ENCODE data around the gene ATXN10.

Gene ATXN10

GRCh38 chr22:45823336-45823735, 151.7 kb downstream of the ATXN10 start:
- DNase-seq (ENCODE audit: low read depth in 3 of 3) = no peak

- no peak for DNase-seq (ENCODE audit: low read depth in 3 of 3)
Observed at GRCh38 chr22:45826520-45826919, 154.9 kb downstream of the ATXN10 start.

GRCh38 chr22:45828841-45829240, 157.2 kb downstream of the ATXN10 start:
- DNase-seq (ENCODE audit: low read depth in 3 of 3) = no peak

DNA sequence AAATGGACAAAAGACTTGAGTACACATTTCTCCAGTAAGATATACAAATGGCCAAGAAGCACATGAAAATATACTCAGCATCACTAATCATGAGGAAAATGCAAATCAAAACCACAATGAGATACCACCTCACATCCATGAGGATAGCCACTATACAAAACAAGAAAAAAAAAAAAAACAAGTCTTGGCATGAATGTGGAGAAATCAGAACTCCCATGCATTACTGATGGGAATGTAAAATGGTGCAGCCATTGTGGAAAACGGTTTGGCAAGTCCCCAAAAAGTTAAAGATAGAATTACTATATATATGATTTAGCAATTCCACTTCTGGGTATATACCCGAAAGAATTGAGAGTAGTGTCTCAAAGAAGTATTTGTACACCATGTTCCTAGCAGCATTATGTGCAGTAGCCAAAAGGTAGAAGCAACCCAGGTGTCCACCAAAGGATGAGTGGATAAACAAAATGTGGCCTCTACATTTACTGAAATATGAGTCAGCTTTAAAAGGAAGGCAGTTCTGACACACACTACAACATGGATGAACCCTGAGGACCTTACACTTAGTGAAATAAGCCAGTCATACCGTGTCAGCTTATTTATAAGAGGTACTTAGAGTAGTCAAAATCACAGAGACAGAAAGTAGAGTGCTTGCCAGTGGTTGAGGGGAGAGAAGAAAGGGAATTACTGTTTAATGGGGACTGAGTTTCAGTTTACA, 159.1 kb downstream of the ATXN10 start:
- no peak for DNase-seq (ENCODE audit: low read depth in 3 of 3)

DNA sequence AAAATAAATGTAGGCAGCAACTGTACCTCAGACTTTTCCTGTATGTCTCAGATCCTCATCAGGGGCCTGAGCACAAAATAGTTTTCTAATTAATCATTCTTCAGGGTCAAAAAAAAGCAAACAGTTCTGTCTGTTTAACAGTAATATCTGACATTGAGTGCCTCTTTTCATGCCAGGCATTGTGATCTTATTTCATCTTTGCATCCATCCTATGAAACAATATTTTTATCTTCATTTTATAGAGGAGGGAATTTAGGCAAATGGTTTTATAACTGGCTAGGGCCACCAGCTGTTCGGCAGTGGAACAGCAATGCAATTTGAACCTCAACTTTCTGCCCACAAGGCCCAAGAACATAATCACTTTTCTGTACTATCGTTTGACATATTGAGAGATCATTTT, 159.8 kb downstream of the ATXN10 start:
- DNase-seq (ENCODE audit: low read depth in 3 of 3) = no peak

DNA sequence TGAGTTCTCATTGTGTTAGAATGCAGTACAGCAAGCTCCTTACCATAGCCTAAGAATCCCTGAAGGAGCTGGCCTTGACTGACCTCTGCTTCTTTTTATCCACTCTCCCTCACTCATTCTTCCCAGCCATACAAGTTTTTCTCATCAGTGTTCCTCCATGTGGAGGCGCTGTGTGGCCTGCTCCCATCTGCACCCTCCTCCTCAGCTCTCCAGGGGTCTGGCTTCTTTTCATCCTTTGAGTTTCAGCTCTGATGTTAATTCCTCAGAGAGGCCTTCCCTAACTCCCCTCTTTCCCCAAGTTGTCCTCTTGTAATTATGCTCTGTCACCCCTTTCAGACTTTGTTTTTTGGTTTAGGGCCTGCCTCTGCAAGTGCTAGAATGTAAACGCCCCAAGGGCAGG, 160.5 kb downstream of the ATXN10 start:
- no peak for DNase-seq (ENCODE audit: low read depth in 3 of 3)

- DNase-seq (ENCODE audit: low read depth in 3 of 3) = no peak
Observed at GRCh38 chr22:45832959-45833580, 161.4 kb downstream of the ATXN10 start.

DNA sequence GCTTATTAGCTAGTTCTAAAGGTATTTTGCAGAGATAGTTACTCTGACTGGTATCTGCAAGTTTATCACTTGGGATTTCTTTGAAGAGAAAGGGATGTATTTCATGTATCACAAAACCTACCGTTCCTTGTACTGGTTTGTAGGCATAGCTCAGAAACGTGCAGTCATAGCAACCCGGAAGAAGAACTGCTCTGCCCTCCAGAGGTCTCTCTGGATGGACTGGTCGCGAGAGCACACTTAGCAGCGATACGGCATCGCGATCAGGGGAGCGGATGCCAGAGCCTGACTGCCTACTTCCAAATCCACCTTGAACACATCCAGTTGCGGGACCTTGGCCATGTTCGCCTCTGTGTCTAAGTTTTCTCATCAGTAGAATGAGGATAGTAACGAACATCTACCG, 162.0 kb downstream of the ATXN10 start:
- DNase-seq (ENCODE audit: low read depth in 3 of 3) = no peak

GRCh38 chr22:45834241-45834640, 162.6 kb downstream of the ATXN10 start:
- no peak for DNase-seq (ENCODE audit: low read depth in 3 of 3)

DNA sequence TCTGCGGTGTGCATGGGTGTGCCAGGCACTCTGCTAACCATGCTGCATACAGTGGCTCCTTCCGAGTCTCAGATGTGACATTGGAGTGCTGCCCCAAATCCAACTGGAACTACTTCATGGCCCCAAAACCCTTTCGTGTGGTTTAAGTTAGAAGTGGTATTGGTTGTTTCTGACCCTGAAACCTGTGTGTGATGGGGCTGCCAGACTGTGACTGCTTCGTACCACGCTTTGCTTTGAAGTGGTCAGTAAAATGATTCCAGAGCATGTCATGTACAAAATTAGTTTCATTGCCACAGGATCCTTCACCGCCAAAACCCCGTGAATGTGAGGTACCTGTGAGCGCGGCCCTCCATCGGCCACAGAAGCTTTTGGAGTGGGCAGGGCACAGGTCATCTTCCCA, 163.2 kb downstream of the ATXN10 start:
- no peak for DNase-seq (ENCODE audit: low read depth in 3 of 3)

DNA sequence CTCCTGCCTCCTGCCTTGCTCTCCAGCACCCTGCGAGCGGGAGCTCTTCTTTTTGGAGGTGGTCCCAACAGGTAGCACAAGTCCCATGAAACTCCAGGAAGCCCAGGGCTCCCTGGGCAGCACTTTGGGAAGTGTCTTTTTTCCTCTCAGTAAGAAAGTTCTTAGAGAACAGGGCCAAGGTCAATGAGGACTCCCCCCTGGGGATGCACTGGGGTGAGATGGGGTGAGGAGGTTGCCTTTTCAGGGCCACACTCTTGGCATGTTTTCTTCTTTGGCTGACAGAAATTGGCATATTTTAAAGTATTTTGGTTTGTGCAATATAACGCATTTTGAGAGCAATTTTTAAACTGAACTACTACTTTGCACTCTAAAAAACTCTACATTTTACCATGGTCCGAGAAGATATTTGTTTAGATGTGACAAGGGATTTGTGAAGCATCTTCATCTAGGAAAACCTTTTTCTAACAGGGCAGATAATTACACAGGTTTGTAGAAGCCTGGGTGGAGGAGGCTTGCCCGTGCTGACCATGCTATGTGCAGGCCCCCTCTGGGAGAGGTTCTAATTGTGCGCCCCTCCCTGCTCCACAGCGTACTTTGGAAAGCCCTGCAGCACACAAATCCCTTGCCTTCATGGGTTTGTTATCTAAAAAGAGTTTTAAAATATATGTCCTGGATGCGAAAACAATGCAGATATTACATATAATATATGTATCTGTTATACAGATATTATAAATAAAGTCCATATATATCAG, 165.0 kb downstream of the ATXN10 start:
- DNase-seq (ENCODE audit: low read depth in 3 of 3) = no peak

DNA sequence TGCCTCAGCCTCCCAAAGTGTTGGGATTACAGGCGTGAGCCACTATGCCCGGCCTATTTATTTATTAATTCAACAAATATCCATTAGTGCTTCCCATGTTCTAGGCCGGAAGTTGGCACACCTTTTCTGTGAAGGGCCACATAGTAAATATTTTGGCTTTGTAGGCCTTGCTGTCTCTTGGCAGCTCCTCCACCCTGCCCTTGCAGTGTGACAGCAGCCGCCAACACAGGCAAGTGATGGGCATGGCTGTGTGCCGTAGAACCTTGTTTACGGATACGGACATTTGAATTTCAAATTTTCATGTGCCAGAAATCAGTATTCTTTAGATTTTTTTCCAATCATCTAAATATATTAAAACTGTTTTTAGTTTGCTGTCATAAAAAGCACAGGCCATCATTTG, 165.9 kb downstream of the ATXN10 start:
- no peak for DNase-seq (ENCODE audit: low read depth in 3 of 3)

DNA sequence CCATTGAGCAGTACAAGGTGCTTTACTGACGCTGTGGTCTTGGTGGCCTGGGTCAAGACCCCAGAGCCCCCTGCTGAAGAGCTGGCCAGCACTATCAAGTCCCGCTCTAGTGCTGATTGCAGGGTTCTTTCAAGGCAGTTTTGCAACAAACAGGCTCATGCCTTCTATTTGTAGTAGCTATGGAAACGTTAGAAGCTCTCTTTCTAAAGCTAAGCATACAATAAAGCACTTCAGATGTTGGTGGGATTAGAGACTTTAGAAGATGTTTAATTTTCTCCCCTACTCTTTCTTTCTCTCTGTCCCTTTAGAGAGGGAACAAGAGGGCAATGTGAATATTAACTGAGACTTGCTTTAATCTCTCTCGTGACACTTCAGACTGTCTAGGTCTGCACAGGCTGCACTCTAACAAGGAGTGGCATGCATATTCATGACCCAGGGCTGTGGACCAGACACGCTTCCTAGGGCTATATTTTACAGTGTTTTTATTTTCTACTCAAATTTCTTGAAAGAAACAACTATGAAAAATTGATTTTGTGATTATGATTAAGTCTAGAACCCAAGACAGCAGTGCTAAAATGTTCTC, 166.8 kb downstream of the ATXN10 start:
- DNase-seq (ENCODE audit: low read depth in 3 of 3) = no peak

GRCh38 chr22:45840483-45840882, 168.8 kb downstream of the ATXN10 start:
- DNase-seq (ENCODE audit: low read depth in 3 of 3) = no peak

DNA sequence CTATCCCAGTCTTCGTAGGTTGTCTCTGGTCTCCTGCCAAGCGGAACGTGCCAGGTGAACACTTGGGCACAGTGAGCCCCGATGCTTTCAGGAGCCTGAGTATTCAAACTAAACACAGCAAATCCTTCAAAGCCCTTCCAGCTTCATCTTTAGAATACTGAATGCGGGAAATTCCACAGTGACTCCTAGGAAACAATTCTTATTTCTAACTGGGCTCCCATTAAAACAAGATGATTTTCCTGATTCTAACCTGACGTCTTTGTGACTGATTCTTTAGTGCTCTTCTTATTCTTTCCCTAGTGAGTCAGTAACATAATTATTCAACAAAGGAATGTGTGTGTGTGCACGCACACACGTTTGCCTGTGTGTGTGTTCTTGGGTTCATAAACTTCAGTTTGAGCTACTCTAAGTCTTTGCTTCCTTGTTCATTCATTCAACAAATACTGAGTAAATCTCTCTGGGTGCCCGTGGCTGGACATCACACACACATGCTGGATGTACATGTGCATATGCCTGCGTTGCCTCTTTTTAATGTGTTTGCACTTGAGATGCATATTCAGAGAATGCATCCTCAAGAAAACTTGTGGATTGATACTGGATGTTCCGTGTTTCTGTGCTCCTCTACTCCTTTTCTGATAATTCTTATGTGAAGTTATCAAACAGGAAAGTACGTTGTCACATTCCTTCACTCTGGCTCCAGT, 170.8 kb downstream of the ATXN10 start:
- no peak for DNase-seq (ENCODE audit: low read depth in 3 of 3)

GRCh38 chr22:45843031-45843430, 171.4 kb downstream of the ATXN10 start:
- DNase-seq (ENCODE audit: low read depth in 3 of 3) = no peak

GRCh38 chr22:45843986-45844385, 172.4 kb downstream of the ATXN10 start:
- DNase-seq (ENCODE audit: low read depth in 3 of 3) = no peak

DNA sequence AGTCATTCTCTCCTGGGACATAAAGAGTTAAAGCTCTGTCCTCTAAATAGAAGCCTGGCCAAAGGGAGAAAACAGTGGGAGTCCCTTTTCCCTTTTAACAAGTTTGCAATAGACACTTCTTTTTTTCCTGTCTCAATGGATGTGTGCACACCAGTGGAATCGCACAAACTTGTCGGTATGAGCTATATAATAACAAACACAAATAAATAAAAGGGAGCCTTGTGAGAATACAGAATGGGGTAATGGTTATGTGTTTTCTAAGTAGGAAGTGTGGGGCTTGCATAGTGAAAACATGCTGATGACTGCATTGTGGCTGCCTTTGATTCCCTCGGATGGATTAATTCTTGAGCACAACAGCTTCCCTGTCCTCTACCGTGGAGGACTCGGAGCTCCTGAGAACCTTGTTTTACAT, 173.4 kb downstream of the ATXN10 start:
- DNase-seq (ENCODE audit: low read depth in 3 of 3) = no peak

DNA sequence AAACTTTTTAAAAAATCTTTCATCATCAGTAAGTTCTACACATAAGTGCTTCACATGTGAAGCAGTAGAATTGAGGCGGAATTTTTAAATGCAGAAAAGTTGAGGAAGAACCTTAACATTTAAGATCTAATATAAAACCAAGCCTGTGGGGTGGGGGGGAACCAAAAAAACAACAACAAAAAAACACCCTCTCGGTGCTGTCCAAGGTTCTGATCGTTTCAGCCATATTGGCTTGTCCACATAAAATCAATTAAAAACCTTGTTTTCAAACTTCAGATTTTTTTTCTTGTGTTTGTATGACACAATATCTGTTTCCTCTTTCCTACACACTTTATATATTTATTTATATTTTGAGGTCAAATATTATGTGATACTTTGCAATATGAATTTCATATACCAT, 175.3 kb downstream of the ATXN10 start:
- DNase-seq (ENCODE audit: low read depth in 3 of 3) = no peak

DNA sequence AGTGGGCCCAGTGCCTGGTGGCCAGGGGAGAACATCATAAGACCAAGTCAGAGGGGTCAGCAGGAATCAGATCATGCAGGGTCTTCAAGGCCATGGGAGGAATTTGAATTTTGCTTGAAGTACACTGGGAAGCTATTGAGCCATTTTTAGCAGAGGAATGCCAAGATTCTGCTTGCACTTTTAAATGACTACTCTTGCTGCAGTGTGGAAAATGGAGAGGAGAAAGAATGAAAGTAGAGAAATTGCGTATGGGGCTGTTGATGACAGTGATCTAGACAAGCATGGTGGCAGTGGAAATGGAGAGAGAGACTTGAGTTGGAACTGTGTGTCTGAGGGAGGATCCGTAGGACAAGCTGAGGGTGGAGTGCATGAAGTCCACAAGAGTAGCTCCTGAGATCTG, 177.3 kb downstream of the ATXN10 start:
- DNase-seq (ENCODE audit: low read depth in 3 of 3) = no peak

- DNase-seq (ENCODE audit: low read depth in 3 of 3) = no peak
Observed at GRCh38 chr22:45852826-45853225, 181.2 kb downstream of the ATXN10 start.

GRCh38 chr22:45855961-45856360, 184.3 kb downstream of the ATXN10 start:
- no peak for DNase-seq (ENCODE audit: low read depth in 3 of 3)

All from stimulated activated CD4-positive, alpha-beta T cell treated with anti-CD3 and anti-CD28 coated beads, TNF-alpha, amount 100 ng/mL, for 4 hours (primary cell).